HAP-1 (cell line): Measurements from ENCODE around the gene VAV2.

ENCODE experiments used
- DNase-seq, 2 experiments: peaks; one replicate each; pipeline ENCODE4 v3.0.0-alpha.2; 2016 to 2020; ENCODE audit warnings: low spot score in 2 of 2
- H3K27me3 ChIP-seq: fragments of 250-450 bp; sonication (Bioruptor Pico); 2 replicates; pipeline ENCODE4 v1.5.1; 2020; ENCODE audit warnings: low read depth, mild to moderate bottlenecking, moderate library complexity
- H3K36me3 ChIP-seq: fragments of 250-450 bp; sonication (Bioruptor Pico); replicated peaks from 2 replicates; pipeline ENCODE4 v1.5.1; 2020; ENCODE audit warnings: mild to moderate bottlenecking
- H3K4me1 ChIP-seq: fragments of 250-450 bp; sonication (Bioruptor Pico); 2 replicates; pipeline ENCODE4 v1.5.1; 2020; ENCODE audit warnings: mild to moderate bottlenecking
- H3K4me3 ChIP-seq: fragments of 250-450 bp; sonication (Bioruptor Pico); 2 replicates; pipeline ENCODE4 v1.5.1; 2020; ENCODE audit warnings: mild to moderate bottlenecking, moderate library complexity
- H3K9me3 ChIP-seq: fragments of 250-450 bp; sonication (Bioruptor Pico); 2 replicates; pipeline ENCODE4 v1.5.1; 2020; ENCODE audit warnings: mild to moderate bottlenecking, moderate library complexity
- in situ Hi-C: fragments of 300-500 bp; cut with MboI; formaldehyde crosslinking; loops from 3 replicates; pipeline ENCODE4 v1.14.3; 2020; ENCODE audit warnings: low sequenced_read_pairs, inconsistent platforms, mixed read lengths

VAV2 gene

DNA sequence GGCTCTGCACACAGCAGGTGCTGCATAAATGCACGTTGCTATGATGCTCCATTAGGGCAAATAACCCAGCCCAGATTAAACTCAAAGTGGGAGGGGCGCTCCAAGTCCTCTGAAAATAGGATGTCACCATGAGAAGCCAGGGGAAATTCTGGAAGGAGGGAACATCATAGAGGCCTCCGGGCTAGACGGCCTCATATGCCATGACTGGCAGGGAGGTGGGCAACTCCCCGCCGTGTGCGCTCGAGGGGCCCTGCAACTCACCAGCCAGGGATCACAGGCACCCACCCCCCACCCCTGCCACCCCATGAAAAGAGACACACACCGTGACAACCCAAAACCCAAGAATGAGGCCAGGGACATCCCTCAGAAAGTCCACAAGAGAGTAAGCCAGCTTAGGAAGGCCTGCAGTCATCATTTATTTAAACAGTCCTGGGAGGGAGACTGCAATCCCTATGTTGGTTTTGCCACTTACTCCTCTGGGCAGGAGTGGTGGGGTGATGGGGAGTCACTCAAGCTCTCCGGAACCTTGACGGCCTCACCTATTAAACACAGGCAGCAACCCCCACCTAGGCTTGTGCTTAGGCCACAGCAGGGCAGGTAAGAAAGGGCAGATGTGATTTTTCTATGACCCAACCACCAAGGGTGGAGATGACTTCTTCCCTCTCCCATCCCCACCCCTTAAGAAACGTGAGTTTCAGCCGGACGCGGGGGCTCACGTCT is 4.0 kb downstream of the VAV2 start:
- Histone ChIP-seq H3K4me3 (no peak overlapping the region), H3K36me3 (no peaks in the 10 kb centered on the region), H3K27me3 (no peaks in the 10 kb centered on the region), H3K9me3 (no peaks in the 10 kb centered on the region), H3K4me1 (no peaks in the 10 kb centered on the region)
- in situ Hi-C loops = no loop called here
- no peak for DNase-seq

DNA sequence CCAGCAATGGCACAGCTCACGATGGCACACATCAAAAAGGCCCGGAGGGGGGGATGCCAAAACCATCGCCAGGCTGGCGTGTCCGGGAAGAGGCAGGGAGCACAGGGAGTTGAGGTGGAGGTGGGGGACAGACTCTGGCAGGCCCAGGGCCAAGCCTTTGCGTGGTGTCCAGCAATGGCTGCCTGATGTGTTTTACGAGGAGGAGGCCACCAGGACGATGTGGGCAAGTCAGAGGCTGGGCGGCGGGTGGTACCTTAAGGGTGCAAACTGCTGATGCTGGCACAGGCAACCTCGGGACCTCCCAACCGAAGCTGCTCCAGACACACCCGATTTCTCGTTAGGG is 4.7 kb downstream of the VAV2 start:
- no peak overlapping the region for H3K4me3 ChIP-seq
- no peaks in the 10 kb centered on the region for H3K27me3 ChIP-seq
- no peaks in the 10 kb centered on the region for H3K36me3 ChIP-seq
- no peaks in the 10 kb centered on the region for H3K9me3 ChIP-seq
- no peaks in the 10 kb centered on the region for H3K4me1 ChIP-seq
- in situ Hi-C loops = no loop called here
- no peak for DNase-seq

DNA sequence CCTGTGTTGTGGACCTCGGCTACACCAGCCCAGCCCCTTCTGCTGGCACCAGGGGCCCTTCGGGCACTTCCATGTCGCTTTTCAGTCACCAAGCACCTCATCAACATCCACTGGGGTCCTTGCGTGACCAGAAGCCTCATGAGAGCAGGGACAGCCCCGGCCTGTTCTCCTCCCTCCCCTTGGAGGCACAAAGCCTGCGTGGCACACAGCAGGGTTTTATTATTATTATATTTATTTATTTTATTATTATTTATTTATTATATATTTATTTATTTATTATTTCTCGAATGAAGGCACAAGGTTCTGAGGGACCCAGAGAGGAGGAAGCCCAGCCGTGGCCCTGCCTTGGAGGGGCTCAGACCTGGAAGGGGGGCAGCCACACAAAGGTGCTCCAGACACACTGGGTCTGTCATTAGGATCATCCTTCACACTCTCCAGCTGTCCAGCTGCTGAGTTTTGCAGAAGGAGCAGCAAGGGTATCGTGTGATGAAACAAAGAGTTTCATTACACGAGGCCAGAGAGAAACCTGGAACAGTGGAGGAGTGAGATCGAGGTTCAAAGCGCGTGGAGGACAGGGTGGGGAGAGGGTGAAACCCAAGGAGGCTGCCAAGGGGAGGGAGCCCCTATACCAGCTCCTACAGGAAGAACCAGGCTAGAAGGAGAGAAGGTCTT is 5.2 kb downstream of the VAV2 start:
- H3K4me3 ChIP-seq = no peak overlapping the region
- no peaks in the 10 kb centered on the region for H3K27me3 ChIP-seq
- in situ Hi-C loops = no loop called here
- H3K9me3 ChIP-seq = no peaks in the 10 kb centered on the region
- H3K36me3 ChIP-seq = no peaks in the 10 kb centered on the region
- no peaks in the 10 kb centered on the region for H3K4me1 ChIP-seq
- no peak for DNase-seq

DNA sequence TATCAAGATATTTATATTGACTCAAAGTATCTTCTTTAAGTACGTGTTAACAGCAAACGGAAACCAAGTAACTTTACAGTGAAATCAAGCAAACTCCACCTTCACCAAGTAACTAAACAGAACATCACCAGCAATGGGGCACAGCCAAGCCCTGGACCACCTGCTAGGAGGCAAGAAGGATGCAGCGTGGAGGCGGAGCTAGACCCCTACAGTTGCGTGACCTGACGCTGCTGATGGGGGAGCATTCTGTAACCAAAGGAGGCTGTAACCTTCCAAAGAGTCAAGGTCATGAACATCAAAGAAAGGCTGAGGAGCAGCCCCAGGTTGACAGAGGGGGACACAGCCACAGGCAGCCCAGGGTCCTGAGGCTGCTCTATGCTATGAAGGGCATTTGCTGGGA is 6.1 kb downstream of the VAV2 start:
- Histone ChIP-seq H3K4me1 (no peaks in the 10 kb centered on the region), H3K27me3 (no peaks in the 10 kb centered on the region), H3K36me3 (no peaks in the 10 kb centered on the region), H3K4me3 (no peak overlapping the region), H3K9me3 (no peaks in the 10 kb centered on the region)
- DNase-seq = no peak
- in situ Hi-C loops = no loop called here

DNA sequence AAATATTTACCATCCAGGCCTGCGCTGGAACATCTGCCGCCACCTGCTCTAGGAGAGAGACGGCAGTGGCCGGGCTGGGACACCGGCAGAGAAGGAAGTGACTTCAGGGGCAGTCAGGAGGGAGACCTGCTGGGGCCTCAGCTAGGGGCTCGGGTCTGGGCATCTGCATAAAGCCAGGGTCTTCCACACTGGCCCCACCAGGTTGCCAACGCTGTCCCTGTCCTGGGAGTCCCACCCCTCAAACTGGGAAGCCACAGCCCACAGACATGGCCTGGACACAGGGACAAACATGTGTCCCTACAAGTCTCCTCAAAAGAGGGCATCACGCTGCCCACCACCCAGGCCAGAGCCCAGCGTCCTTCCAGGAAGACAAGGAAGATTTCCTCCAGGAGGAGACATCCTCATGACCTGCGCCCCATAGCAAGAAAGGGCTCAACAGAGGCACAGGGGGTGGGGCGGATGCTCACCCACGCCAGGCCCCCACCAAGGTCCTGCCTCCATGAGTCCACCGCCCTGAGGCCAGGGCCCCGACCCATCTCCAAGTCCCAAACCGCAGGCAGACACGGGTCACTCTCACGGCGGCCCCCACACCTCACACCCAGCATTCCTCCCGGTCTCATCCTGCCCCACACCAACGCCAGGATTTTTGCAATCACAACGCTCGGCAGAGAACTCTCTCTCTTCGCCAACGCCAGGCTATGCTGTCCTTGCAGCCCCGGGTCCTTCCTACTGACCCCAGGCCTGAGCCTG is 9.0 kb downstream of the VAV2 start:
- Histone ChIP-seq H3K27me3 (no peaks in the 10 kb centered on the region), H3K36me3 (no peaks in the 10 kb centered on the region), H3K4me1 (no peaks in the 10 kb centered on the region), H3K4me3 (no peak overlapping the region), H3K9me3 (no peaks in the 10 kb centered on the region)
- DNase-seq = no peak
- in situ Hi-C loops = no loop called here

DNA sequence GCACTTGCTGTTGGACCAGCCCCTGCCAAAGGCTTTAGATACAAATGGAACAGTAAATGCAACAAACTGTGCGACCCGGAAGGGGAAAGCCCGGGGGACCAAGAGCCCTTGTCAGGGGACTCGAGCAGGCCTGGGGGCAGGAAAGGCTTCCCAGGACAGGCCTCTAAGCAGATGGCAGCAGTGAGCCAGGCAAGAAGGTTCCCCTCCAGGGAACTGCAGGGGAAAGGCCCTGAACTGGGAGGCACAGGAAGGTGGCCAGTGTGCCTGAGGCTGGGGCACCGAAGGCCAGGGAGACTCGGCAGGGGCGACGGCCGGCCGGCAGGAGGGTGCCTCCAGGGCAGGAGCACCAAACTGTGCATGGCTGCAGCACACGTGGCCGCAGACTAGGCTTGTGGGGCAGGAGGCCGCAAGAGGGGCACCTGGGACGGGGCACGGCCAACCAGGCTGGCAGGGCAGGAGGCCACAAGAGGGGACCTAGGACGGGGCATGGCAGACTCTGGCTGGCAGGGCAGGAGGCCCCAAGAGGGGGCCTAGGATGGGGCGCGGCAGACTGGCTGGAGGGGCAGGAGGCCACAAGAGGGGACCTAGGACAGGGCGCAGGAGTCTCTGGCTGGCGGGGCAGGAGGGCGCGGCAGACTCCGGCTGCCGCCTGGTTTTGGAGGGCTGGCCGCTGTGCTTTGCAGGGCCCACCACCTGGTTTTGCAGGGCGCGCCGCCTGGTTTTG is 10.0 kb downstream of the VAV2 start:
- Histone ChIP-seq H3K36me3 (no peaks in the 10 kb centered on the region), H3K4me1 (no peaks in the 10 kb centered on the region), H3K27me3 (no peaks in the 10 kb centered on the region), H3K4me3 (no peak overlapping the region), H3K9me3 (no peaks in the 10 kb centered on the region)
- DNase-seq = no peak
- in situ Hi-C loops = no loop called here

GRCh38 chr9:133981589-133981957 is 10.6 kb downstream of the VAV2 start:
- H3K9me3 ChIP-seq = no peaks in the 10 kb centered on the region
- H3K4me3 ChIP-seq = no peak overlapping the region
- in situ Hi-C loops = no loop called here
- H3K4me1 ChIP-seq = no peaks in the 10 kb centered on the region
- no peaks in the 10 kb centered on the region for H3K27me3 ChIP-seq
- no peak for DNase-seq
- H3K36me3 ChIP-seq = no peaks in the 10 kb centered on the region

DNA sequence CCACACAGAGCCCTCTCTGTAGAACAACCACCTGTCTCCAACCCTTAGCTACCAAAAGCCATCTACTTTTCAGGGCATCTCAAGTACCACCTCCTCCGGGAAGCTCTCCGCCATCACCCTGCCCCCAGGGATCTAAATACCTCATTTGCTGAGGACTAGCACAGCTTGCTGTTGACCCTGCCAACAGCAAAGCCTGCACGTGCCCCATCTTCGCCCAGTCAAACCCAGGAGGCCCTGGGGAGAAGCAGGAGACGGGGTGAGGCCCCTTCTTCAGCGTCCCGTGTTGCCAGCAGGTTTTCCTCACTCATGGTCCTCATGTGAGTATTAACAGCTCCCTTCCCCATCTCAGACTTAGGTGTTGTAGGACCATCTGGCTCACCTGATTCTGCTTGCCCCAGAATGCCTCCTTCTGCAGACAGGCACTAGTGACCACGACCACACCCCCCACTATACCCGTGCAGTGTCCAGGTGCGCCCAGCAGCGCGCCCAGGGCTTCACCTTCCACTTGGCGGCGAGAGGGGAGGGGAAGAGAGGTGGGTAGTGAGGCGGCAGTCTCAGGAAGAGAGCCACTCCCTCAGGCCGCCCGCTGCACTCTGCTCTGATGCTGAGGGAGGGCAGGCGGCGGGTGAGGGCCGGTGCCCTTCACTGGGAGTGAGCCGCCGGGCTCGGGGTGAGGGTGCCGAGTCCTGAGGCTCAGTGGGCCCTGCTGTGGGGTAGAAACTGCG is 11.1 kb downstream of the VAV2 start:
- Histone ChIP-seq H3K27me3 (no peaks in the 10 kb centered on the region), H3K9me3 (no peaks in the 10 kb centered on the region), H3K36me3 (no peaks in the 10 kb centered on the region), H3K4me1 (no peaks in the 10 kb centered on the region), H3K4me3 (no peak overlapping the region)
- in situ Hi-C loops = no loop called here
- no peak for DNase-seq

DNA sequence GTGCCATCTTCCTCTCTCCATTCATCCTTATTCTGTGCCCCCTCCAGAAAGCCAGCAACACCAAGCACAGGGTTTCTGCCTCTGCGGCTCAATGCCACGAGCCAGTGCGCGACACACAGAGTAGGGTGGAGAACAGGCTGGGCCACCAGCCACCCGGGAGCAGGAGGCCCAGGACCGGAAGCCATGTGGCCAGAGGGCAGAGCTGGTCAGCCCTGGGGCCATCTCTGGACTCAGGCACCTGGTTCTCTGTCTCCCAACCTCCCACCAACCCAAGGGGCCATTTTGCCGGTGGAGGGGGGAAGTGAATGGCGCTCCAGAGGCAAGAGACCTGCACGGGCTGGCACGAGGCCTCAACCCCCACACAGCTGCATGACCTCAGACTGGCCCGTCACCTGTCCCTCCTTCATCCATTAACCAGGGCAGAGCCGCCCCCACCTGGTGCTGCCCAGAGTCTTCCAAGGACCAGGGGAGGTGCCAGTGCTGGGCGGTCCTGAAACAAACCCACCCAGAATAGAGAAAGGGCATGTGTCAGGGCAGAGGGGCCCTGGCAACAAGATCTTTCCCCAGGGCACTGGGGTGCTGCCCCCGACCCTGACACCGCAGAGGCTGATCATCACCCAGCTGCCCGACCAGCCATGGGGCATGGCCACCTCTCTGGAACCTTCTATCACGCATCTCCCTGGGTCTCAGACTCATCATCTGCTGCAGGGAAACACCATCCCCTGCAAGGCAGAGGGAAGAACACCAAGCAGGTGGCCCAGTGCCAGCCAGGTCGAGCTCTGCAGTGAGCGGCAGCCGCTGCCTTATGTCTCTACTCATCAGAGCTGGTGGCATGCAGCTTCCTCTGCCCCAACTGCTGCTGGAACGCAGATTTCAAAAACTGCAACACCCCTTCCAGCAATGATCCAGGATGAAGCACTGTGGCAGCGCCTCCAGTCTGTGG is 11.9 kb downstream of the VAV2 start:
- Histone ChIP-seq H3K4me3 (no peak overlapping the region), H3K27me3 (no peaks in the 10 kb centered on the region), H3K9me3 (no peaks in the 10 kb centered on the region), H3K4me1 (no peaks in the 10 kb centered on the region), H3K36me3 (no peaks in the 10 kb centered on the region)
- no peak for DNase-seq
- in situ Hi-C loops = no loop called here

GRCh38 chr9:133979273-133979920 is 12.7 kb downstream of the VAV2 start:
- Histone ChIP-seq H3K9me3 (no peaks in the 10 kb centered on the region), H3K4me1 (no peaks in the 10 kb centered on the region), H3K4me3 (no peak overlapping the region), H3K36me3 (no peaks in the 10 kb centered on the region), H3K27me3 (no peaks in the 10 kb centered on the region)
- in situ Hi-C loops = no loop called here
- no peak for DNase-seq

GRCh38 chr9:133978899-133979272 is 13.2 kb downstream of the VAV2 start:
- Histone ChIP-seq H3K36me3 (no peaks in the 10 kb centered on the region), H3K27me3 (no peaks in the 10 kb centered on the region), H3K4me1 (no peaks in the 10 kb centered on the region), H3K4me3 (no peak overlapping the region), H3K9me3 (no peaks in the 10 kb centered on the region)
- in situ Hi-C loops = no loop called here
- no peak for DNase-seq

GRCh38 chr9:133978226-133978898 is 13.8 kb downstream of the VAV2 start:
- in situ Hi-C loops = no loop called here
- DNase-seq = no peak
- H3K9me3 ChIP-seq = no peaks in the 10 kb centered on the region
- no peaks in the 10 kb centered on the region for H3K27me3 ChIP-seq
- no peaks in the 10 kb centered on the region for H3K4me1 ChIP-seq
- H3K4me3 ChIP-seq = no peak overlapping the region
- no peaks in the 10 kb centered on the region for H3K36me3 ChIP-seq
